GM19397 (cell line): ENCODE data around the gene FPGS.

ENCODE experiments used
- ATAC-seq: cut with Tn5 transposase; IDR thresholded peaks from one replicate; pipeline ENCODE4 v1.9.1; 2021; ENCODE audit warnings: mild to moderate bottlenecking, moderate library complexity; ENCODE audit not compliant: unreplicated experiment

The FPGS gene

DNA sequence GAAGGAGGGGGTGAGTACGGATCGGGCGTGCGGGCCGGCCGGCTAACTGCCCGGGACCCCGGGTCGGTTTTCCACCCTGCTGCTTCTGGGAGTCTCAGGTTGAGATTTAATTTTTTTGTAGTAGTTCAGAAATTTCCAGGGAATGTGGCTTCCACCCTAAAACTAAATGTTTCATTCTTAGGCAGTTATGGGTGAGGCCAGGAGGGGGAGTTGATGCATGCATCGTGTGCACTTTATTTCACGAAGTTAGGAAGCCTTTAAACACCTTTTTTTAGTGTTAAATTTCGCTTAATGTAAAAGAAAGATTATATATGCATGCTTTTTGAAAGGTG is 15.9 kb upstream of the FPGS start:
- no peak for ATAC-seq

DNA sequence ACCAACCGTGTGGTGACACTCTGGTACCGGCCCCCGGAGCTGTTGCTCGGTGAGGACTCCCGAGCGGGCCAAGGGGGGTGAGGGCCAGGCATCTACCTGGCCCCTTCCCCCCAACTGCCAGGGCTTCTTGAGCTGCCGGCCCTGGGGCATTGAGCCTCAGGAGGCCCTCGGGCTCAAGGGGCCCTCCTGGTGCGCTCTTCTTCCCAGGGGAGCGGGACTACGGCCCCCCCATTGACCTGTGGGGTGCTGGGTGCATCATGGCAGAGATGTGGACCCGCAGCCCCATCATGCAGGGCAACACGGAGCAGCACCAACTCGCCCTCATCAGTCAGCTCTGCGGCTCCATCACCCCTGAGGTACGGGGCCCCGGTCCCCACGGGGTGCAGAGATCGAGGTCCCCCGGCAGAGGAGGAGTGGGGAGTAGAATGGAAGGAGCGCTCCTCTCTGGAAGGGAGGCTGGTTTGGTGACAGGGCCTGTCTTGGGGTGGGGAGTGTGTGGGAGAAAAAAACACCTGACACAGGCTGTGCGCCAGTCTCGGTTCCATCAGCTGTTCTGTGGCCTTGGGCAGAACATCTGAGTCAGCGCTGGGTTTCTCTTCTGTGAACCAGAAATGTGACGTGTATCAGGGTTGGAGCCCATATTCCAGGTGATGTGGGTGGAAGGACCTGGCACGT is 14.2 kb upstream of the FPGS start:
- no peak for ATAC-seq

DNA sequence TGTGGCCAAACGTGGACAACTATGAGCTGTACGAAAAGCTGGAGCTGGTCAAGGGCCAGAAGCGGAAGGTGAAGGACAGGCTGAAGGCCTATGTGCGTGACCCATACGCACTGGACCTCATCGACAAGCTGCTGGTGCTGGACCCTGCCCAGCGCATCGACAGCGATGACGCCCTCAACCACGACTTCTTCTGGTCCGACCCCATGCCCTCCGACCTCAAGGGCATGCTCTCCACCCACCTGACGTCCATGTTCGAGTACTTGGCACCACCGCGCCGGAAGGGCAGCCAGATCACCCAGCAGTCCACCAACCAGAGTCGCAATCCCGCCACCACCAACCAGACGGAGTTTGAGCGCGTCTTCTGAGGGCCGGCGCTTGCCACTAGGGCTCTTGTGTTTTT is 13.5 kb upstream of the FPGS start:
- no peak for ATAC-seq

DNA sequence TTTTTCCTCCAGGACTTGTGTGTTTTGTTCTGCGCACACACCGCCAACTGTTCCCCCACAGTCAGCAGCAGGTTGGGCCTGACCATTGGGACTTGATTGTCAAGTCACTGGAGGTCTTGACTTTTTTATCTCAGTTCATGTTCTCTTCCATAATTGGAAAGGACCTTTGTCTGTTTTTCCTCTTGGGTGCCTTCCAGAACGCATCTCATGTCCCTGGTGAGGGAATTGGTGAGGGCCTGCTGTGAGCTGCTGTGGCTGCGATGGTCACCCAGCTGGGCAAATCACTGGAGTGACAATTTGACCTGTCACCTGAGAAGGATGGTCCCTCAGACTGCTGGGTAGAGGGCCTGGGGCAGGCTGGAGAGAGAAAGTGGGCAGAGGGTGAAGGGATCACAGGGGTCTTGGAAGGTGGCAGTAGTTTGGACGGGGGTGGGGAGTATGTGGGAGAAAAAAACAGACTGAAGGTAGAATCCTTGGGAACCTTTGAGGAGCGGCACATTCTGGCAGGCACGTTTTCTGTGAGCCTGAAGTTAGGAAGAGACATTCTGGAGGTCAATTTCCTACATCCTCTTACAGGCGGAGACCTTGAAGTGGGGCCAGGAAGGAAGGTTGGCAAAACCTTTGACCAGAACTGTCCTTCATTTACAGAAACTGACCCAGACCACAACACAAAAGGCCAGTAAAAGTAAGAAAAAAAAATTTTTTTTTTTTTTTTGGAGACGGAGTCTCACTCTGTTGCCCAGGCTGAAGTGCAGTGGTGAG is 12.4 kb upstream of the FPGS start:
- ATAC-seq, result no peak

DNA sequence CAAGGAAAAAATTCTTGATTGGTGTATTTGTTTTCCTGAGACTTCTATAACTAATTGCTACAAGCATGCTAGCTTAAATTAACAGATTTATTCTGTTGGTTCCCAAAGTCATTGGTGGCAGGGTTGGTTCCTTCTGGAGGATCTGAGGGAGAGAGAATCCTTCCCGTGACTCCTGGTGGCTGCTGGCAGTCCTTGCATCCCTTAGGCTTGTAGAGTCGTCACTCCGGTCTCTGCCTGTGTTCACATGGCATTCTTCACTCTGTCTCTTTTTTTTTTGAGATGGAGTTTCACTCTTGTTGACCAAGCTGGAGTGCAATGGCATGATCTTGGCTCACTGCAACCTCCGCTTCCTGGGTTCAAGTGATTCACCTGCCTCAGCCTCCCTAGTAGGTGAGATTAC is 11.6 kb upstream of the FPGS start:
- ATAC-seq, result no peak

DNA sequence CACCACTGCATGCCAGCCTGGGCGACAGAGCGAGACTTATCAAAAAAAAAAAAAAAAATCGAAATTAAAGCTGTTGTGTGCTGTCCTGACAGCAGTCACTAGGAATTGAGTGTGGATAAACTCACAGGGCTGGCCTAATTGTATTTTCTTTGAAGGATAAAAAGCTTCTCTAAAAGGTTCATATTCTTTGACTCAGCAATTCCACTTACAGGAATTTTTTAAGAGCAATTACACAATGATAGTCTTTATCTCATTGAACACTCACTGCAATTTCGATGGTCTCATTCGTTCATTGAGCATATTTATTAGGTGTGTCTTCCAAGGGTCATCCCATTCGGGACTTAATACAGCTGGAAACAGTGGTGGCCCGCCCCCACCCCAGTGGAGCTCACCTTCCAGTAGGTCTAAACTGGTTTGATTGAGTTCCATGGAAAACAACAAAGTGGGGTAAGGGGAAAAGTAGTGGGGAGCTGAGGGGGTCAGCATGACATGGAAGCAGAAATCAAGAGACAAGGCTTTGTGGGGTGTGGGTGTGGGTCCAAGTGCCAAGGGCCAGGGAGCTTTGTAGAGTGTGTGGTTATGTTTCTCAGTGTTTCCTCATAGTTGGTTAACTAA is 10.2 kb upstream of the FPGS start:
- no peak for ATAC-seq

DNA sequence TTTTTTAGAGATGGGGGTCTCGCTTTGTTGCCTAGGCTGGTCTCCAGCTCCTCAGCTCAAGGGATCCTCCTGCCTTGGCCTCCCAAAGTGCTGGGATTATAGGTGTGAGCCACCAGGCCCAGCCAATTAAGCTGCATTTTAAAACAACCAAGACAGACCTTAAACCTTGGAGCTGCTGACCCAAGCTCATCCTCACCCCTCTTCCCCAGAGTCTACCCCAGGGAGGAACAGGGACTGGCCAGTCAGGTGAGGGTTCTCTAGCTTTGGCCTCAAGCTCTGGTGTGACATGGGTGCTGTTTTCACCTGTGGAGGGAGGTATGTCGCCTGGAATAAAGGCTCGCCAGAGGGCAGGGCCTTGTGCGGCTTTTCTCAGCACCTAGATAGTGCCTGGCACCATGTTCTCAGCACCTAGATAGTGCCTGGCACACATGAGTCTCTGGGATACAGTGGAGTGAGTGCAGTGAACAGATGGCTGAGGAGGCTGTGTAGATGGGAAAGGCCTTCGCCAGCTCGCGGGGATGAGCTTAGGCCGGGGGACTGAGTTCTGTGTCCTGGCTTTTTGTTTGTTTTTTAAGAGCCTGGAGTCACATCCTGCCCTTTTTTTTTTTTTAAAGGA is 9.5 kb upstream of the FPGS start:
- ATAC-seq, result no peak

DNA sequence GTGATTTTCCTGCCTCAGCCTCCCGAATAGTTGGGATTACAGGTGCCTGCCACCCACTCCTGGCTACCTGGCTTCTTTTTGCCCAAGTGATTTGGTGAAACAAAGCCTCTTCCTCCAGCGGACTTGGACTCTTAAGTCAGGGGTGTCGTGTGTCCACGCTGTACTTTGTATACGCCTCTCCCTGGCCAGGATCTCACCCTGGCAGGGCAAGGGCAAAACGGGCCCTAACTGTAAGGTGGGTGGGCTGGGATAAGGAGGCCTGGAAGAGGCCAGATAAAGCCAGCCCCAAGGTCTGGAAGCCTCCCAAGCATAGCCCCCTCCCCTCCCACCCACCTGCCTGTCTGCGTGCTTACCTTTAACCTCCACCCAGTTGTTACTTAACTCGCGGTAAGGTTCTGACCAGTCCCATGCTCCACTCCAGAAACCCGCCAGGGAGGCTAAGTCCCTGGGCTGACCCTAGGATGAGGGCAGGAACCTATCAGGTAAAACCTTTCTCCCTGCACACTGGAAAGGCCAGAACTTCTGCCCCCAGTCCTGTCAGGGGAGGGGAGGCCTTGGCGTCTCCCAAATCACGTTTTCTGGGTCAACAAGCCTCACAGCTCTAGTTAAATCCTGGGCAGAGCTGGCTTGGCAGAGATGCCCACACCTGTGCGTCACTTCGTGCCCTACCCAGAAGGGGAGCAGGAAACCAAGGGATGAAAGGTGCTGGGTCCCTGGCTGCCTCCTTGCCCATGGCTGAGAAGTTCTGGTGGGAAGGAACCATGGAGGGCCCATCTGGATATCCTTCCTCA is 8.5 kb upstream of the FPGS start:
- ATAC-seq, result no peak

DNA sequence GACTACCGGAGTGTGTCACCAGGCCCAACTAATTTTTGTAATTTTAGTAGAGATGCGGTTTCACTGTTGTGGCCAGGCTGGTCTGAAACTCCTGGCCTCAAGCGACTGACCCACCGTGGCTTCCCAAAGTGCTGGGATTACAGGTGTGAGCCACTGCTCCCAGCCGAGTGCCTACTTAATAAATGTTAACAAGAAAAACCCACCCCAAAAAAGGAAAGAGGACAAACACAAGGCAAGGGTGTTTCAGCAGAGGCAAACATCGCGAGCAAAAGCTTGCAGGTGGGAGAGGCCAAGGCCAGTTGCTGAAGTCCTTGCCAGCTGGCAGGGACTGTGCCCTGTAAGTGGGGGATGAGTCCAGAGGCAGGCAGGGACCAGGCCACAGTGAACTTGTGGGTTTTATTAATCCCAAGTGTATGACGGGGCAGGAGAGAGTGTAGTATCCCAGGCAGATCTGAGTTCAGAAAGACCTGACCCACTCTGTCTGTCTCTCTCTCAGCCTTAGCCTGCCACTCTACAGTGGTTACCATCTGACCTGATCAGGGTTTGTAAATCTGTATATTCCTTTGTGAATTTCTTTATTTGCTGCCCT is 6.4 kb upstream of the FPGS start:
- no peak for ATAC-seq

DNA sequence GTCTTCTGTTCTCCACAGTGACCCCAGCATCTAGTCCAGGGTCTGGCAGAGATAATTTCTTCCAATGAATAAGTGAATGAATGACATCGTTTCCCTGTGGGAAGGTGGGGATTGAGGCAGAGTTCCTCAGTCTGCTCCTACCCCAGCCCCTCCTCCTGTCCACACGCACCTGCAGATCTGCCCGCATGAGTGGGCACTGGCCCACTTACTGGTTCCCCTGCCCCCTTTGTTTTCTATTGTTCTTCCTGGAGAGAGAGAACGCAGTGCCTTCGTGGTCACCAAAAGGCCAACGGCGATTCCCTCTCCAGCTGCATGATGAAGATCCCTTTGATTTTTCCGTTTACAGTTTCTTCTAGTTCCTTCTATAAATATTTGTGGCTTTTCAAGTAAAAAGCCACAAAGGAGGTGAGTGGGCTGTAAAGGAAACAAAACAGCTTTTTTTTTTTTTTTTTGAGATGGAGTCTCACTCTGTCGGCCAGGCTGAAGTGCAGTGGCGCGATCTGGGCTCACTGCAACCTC is 5.8 kb upstream of the FPGS start:
- no peak for ATAC-seq

DNA sequence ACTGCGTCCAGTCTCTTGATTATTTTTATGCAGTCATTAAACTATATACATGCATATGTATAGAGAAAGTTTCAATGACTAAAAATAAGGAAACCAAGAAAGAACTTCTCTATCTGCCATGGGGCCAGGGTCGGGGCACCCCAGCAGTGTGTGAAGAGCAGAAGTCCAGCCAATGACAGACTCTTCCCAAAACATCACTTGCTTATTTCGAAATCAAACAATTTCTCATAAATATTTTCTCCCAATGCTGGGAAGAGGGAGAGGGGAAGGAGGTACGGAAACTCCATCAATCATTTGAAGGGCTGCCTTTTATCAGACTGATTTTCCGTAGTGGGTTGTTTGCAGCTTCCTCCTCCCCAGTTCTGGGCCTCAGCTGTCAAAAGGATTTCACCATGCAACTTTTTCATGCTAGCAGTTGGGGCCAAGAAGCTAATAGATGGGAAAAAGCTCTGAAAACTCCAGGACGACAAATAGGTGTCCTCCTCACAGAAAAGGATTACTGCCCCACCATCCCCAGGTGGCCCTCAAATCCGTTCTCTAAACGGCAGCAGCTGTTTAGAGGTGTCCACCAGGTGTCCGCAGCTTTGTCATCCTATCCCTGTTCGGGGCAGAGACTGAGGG is 617 bp upstream of the FPGS start:
- no peak for ATAC-seq

DNA sequence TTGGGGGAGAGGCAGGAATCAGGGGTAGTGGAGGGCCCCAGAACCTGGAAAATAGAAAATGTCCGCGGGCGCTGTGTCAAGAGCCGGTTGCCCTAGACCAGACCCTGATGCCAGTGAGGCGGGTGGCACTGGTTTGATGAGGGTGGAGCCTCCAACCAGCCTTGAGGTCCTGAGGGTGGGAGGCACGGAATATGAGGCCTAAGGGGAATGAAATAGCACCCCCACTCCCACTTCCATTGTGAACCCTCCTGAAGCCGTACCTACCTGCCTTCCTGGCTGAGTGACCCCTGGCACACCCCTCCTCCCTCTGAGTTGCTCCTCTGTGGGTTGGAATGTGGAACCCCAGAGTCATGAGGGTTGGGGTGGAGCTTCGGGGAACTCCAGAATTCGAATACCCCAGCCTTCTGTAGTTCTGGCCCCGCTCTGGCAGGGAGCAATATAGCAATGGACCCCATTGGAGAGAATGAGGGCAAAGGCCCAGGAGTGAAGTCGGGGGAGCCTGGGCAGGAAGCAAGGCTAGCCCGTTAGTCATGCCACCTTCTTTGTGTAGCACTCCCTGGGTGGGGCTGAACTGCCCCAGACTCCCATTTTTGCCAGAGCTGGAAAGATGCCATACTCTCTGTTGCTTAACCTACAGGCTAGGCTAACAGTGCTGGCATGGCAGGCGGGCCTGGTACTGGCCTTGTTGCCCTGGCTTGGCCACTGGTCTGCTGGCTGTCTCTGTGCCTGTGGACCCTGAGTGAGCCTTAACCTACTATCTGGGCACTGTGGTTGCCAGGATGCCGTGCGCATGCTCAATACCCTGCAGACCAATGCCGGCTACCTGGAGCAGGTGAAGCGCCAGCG is 1.0 kb downstream of the FPGS start:
- no peak for ATAC-seq

DNA sequence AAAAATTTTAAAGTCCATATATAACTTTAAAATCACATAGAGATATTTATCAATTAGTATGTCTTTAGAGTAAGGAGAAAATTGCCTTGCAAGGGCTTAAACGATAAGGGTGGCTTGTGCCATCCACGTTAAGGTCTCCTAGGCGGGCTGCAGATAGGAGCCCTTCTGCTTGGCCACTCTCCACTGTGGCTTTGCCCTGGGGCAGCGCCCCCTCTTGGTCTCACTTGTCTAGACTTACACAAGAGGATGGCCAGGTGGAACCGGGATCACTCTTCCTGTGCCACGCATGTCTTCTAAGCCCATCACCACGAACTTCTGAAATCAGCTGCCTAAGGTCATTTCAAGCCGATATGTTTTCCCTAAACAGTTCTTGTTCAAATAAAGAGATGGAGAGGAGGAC is 2.9 kb downstream of the FPGS start:
- no peak for ATAC-seq

DNA sequence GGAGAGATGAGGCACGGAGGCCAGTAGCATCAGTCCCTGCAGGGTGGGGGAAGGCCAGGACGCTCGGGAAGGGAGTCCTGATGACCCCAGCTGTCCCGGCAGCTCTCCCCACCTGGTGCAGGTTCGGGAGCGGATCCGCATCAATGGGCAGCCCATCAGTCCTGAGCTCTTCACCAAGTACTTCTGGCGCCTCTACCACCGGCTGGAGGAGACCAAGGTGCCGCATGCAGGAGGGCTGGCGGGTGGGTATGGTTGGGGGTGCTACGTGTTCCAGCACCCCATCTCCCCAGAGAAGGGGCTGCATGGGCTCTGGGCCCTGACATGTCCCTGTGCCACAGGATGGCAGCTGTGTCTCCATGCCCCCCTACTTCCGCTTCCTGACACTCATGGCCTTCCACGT is 4.2 kb downstream of the FPGS start:
- ATAC-seq, result no peak

DNA sequence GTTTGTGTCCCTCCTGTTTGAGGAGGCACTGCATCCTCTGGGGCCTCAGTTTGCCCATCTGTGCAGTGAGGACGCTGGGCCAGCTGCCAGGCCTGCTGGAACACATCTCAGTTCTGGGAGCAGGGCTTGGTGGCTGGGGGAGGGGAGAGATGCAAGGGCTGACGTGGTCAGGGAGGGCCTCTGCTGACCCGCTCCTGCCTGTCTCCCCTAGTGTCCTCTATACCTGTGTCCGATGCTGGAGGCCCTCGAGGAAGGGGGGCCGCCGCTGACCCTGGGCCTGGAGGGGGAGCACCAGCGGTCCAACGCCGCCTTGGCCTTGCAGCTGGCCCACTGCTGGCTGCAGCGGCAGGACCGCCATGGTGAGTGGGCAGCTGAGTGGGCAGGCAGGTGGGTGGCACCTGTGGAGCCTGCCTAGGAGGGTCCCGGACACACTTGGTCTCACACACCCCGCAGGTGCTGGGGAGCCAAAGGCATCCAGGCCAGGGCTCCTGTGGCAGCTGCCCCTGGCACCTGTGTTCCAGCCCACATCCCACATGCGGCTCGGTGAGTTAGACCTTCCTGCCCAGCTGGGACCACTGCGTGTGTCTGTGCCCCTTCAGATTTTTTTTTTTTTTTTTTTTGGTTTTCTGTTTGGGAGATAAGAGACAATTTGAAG is 5.8 kb downstream of the FPGS start:
- ATAC-seq, result no peak

DNA sequence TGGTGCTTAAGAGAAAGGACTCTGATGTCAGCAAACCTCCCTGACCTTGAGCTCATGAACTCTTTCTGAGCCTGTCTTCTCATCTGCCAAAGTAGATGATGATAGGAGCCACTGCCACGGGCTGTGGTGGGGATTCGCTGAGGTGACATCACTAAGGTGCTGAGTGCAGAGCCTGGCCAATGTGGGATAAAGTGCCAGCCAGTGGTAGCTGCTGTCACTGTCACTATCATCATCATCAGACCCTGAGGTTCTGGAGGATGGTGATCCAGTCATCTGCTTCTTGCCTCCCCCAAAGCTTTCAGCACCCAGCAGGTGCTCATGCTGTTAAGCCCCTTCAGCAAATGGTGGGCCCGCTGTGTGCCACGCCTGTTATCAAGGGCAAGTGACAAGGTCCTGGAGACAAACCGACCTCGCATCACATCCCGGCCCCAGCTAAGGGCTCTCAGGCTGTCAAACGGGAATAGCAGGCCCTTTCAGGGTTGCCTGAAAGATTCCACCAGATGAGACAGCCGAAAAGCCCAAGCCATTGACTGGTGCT is 6.4 kb downstream of the FPGS start:
- no peak for ATAC-seq

DNA sequence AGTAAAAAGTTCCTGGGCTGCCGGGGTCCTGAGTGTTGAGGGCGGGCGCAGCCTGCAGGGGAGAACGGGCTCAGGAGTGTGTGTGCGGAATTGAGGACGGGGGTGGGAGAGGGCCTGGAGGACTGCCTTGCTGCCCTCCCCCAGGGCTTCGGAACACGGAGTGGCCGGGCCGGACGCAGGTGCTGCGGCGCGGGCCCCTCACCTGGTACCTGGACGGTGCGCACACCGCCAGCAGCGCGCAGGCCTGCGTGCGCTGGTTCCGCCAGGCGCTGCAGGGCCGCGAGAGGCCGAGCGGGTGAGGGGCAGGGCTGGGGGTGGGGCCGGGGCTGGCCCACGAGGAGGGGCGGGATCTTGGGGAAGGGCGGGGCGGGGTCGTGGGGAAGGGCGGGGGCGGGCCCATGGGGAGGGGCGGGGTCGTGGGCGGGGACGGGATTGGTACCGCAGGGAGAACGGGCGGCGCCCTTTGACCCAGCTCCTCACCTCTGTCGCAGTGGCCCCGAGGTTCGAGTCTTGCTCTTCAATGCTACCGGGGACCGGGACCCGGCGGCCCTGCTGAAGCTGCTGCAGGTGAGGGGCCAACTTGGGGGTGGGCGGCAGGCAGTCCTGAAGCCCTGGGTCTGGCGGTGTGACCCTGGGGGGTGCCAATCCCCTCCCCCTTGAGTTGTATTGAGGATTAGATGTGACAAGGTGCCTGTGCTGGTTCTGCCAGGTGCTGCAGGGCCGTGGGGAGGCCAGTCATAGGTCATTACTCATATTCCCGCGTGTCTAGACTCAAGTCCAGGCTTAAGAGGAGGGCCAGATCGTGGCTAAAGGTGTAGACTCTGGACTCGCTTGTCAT is 7.1 kb downstream of the FPGS start:
- ATAC-seq, result no peak
